AG10803 (cell line): Measurements from ENCODE around the gene ERG28.

ENCODE experiments used
- DNase-seq: peaks from one replicate; pipeline ENCODE4 v3.0.0; 2010; ENCODE audit warnings: low read depth
- H3K4me3 ChIP-seq: 2 replicates; pipeline ENCODE4 v1.5.1; 2011; ENCODE audit warnings: mild to moderate bottlenecking, low read length, control low read depth
- CTCF ChIP-seq: conservative IDR thresholded peaks from 2 replicates; pipeline ENCODE4 v1.5.1; 2011; ENCODE audit warnings: mild to moderate bottlenecking, low read length, control low read depth, inconsistent platforms

ERG28 gene

DNA sequence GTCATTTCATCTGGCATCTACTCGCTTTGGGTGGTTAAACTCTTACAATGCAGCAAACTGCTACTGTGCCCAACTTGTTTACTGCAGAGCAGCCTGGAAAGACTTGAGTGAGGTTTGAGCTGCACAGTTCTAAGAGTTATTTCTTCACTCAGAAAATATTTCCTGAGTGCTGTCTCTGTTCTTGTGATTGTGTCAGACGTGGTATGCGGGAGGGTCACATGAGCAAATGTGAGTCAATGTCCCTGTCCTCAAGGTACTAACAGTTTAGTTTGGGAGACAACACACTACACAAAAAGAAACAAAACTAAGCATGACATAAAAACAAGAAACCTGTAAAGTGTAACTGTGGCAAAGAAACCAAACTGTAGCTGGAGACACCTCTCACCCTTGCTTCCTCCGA, 49.8 kb downstream of the ERG28 start:
- H3K4me3 ChIP-seq = no peak overlapping the region
- no peak for TF ChIP-seq CTCF
- DNase-seq = no peak

- TF ChIP-seq CTCF = no peak
- no peak overlapping the region for H3K4me3 ChIP-seq
- DNase-seq = no peak
Measured at GRCh38 chr14:75609606-75610475, 50.8 kb downstream of the ERG28 start.

- TF ChIP-seq CTCF = no peak
- DNase-seq = no peak
- H3K4me3 ChIP-seq = no peak overlapping the region
Measured at GRCh38 chr14:75609116-75609515, 51.6 kb downstream of the ERG28 start.

DNA sequence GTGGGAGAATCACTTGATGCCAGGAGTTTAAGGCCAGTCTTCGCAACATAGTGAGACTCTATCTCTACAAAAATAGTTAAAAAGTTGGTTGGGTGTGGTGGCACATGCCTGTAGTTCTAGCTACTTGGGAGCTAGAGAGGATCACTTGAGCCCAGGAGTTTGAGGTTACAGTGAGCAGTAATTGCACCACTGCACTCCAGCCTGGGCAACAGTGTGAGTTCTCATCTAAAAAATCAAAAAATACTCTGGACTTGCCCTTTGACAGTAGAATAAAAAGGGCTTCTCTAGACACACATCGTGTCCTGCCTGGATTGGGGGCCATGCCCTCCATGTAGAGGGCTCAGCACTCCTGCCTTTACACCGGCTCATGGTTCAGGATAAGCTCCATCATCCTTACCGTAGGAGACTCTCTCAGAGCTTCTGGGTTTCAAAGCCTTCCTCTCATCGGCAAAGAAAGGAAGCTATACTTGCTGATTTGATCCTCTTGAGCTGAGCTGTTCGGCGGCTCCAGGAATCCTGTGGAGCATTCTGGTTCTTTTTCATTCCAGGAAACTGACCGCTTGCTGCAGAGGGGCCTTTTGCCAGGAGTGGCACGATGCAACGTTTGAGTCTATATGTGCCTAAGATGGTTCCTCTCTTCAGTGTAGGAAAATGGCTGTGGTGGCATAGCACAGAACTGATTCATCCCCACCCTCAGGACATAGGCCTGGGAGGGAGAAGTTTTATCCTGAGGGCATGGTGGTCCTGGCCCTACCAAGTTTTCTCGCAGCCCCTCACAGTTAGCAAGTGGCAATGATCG, 52.6 kb downstream of the ERG28 start:
- no peak overlapping the region for H3K4me3 ChIP-seq
- no peak for TF ChIP-seq CTCF
- DNase-seq = no peak

- TF ChIP-seq CTCF = no peak
- no peak overlapping the region for H3K4me3 ChIP-seq
- no peak for DNase-seq
Measured at GRCh38 chr14:75607044-75607443, 53.6 kb downstream of the ERG28 start.

DNA sequence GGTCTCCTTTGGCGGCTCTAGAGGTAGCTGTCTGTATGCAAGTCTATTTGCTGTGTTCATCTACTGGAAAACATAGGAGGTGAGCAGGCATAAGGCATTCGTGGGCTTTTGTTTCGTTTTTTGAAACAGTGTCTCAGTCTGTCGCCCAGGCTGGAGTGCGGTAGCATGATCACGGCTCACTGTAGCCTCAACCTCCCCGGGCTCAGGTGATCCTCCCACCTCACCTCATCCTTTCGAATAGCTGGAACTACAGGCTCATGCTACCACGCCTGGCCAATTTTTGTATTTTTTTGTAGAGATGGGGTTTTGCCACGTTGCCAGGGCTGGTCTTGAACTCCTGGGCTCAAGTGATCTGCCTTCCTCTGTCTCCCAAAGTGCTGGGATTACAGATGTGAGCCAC, 54.8 kb downstream of the ERG28 start:
- no peak for TF ChIP-seq CTCF
- no peak overlapping the region for H3K4me3 ChIP-seq
- no peak for DNase-seq
